H9 (cell line): Measurements from ENCODE around the gene ZDHHC17. TPM values are rescaled to one million over a fixed set of nuclear protein-coding genes. Genes with fewer than 3 reads are reported as not detected.

Source experiments
- DNase-seq: peaks from one replicate; pipeline ENCODE4 v3.0.0-alpha.2; 2017
- H2AFZ ChIP-seq: one replicate; pipeline ENCODE4 v1.6.1; 2013; ENCODE audit warnings: mild to moderate bottlenecking, low read length, control low read depth, moderate library complexity
- H2AK5ac ChIP-seq: 2 replicates; pipeline ENCODE4 v1.6.1; 2013; ENCODE audit warnings: low read length, control low read depth, mixed read lengths; ENCODE audit not compliant: insufficient read length
- H2BK120ac ChIP-seq: one replicate; pipeline ENCODE4 v1.6.1; 2013; ENCODE audit warnings: low read depth, mild to moderate bottlenecking, low read length, control low read depth, inconsistent platforms; ENCODE audit not compliant: poor library complexity, severe bottlenecking
- H2BK12ac ChIP-seq: 2 replicates; pipeline ENCODE4 v1.6.1; 2013; ENCODE audit warnings: low read length, control low read depth, mixed read lengths, low read depth; ENCODE audit not compliant: insufficient read length
- H2BK15ac ChIP-seq: 2 replicates; pipeline ENCODE4 v1.6.1; 2013; ENCODE audit warnings: low read depth, low read length, control low read depth
- H2BK20ac ChIP-seq: one replicate; pipeline ENCODE4 v1.6.1; 2013; ENCODE audit warnings: low read depth, mild to moderate bottlenecking, low read length, control low read depth, inconsistent platforms; ENCODE audit not compliant: poor library complexity, severe bottlenecking
- H2BK5ac ChIP-seq: 2 replicates; pipeline ENCODE4 v1.6.1; 2013; ENCODE audit warnings: low read length, control low read depth, mixed read lengths; ENCODE audit not compliant: insufficient read length
- H3K14ac ChIP-seq: 2 replicates; pipeline ENCODE4 v1.6.1; 2013; ENCODE audit warnings: low read length, control low read depth; ENCODE audit not compliant: insufficient read depth
- H3K18ac ChIP-seq: 2 replicates; pipeline ENCODE4 v1.6.1; 2013; ENCODE audit warnings: low read depth, mild to moderate bottlenecking, mixed read lengths, low read length, control low read depth; ENCODE audit not compliant: insufficient read length
- H3K23ac ChIP-seq: 2 replicates; pipeline ENCODE4 v1.6.1; 2013; ENCODE audit warnings: low read length, control low read depth, mixed read lengths, low read depth; ENCODE audit not compliant: insufficient read length
- H3K23me2 ChIP-seq: 2 replicates; pipeline ENCODE4 v1.6.1; 2013; ENCODE audit warnings: low read depth, mild to moderate bottlenecking, mixed read lengths, low read length, control low read depth; ENCODE audit not compliant: insufficient read length, poor library complexity, severe bottlenecking
- H3K27ac ChIP-seq: 2 replicates; pipeline ENCODE4 v1.5.1; 2013; ENCODE audit warnings: low read length, control low read depth, mixed read lengths, low read depth; ENCODE audit not compliant: insufficient read length
- H3K27me3 ChIP-seq: 2 replicates; pipeline ENCODE4 v1.6.1; 2013; ENCODE audit warnings: low read length, control low read depth, inconsistent platforms; ENCODE audit not compliant: insufficient read depth
- H3K4ac ChIP-seq: 2 replicates; pipeline ENCODE4 v1.6.1; 2013; ENCODE audit warnings: low read depth, mild to moderate bottlenecking, control low read depth, inconsistent platforms, low read length, moderate library complexity
- H3K4me1 ChIP-seq: 2 replicates; pipeline ENCODE4 v1.6.1; 2013; ENCODE audit warnings: low read length, control low read depth, inconsistent platforms; ENCODE audit not compliant: insufficient read depth
- H3K4me2 ChIP-seq: 2 replicates; pipeline ENCODE4 v1.6.1; 2013; ENCODE audit warnings: low read length, control low read depth, mixed read lengths; ENCODE audit not compliant: insufficient read length, insufficient read depth
- H3K56ac ChIP-seq: 2 replicates; pipeline ENCODE4 v1.6.1; 2013; ENCODE audit warnings: low read depth, mild to moderate bottlenecking, mixed read lengths, low read length, control low read depth; ENCODE audit not compliant: insufficient read length
- H3K79me1 ChIP-seq: 2 replicates; pipeline ENCODE4 v1.6.1; 2013; ENCODE audit warnings: low read depth, mild to moderate bottlenecking, moderate library complexity, low read length, control low read depth, inconsistent platforms; ENCODE audit not compliant: insufficient read depth, poor library complexity, severe bottlenecking
- H3K79me2 ChIP-seq: 2 replicates; pipeline ENCODE4 v1.6.1; 2013; ENCODE audit warnings: low read length, control low read depth, inconsistent platforms; ENCODE audit not compliant: insufficient read depth
- H3K9ac ChIP-seq: 2 replicates; pipeline ENCODE4 v1.6.1; 2013; ENCODE audit warnings: low read length, control low read depth, mixed read lengths; ENCODE audit not compliant: insufficient read length; ENCODE audit errors: extremely low read depth
- H3K9me3 ChIP-seq: one replicate; pipeline ENCODE4 v1.6.1; 2013; ENCODE audit warnings: low read depth, low read length, inconsistent platforms; ENCODE audit not compliant: control insufficient read depth
- H3T11ph ChIP-seq: one replicate; pipeline ENCODE4 v1.6.1; 2013; ENCODE audit warnings: mild to moderate bottlenecking, low read length, control low read depth, inconsistent platforms
- H4K20me1 ChIP-seq: one replicate; pipeline ENCODE4 v1.6.1; 2013; ENCODE audit not compliant: control insufficient read depth, insufficient read length, insufficient read depth
- H4K5ac ChIP-seq: 2 replicates; pipeline ENCODE4 v1.6.1; 2013; ENCODE audit warnings: low read depth, mild to moderate bottlenecking, mixed read lengths, low read length, control low read depth; ENCODE audit not compliant: insufficient read length
- H4K8ac ChIP-seq: replicated peaks from 2 replicates; pipeline ENCODE4 v1.6.1; 2013; ENCODE audit warnings: low read length, control low read depth, mixed read lengths, low read depth; ENCODE audit not compliant: insufficient read length
- H4K91ac ChIP-seq: 2 replicates; pipeline ENCODE4 v1.6.1; 2013; ENCODE audit warnings: low read depth, mild to moderate bottlenecking, moderate library complexity, mixed read lengths, low read length, control low read depth; ENCODE audit not compliant: insufficient read length
- H3K27ac Mint-ChIP-seq, 3 experiments: 2 replicates in 2 of 3; 3 replicates in 1 of 3; pipeline ENCODE4 v1.8.0; 2020 to 2021; ENCODE audit warnings: mixed read lengths in 3 of 3, mild to moderate bottlenecking in 1 of 3, moderate library complexity in 1 of 3
- H3K27me3 Mint-ChIP-seq: 2 replicates; pipeline ENCODE4 v1.8.0; 2021; ENCODE audit warnings: low read depth, mild to moderate bottlenecking, moderate library complexity, mixed read lengths
- H3K36me3 Mint-ChIP-seq, 3 experiments: 2 replicates in 2 of 3; 3 replicates in 1 of 3; pipeline ENCODE4 v1.8.0; 2020 to 2021; ENCODE audit warnings: low read depth in 3 of 3, mixed read lengths in 3 of 3; ENCODE audit not compliant: insufficient read depth in 1 of 3
- H3K4me1 Mint-ChIP-seq, 2 experiments: 2 replicates each; pipeline ENCODE4 v1.8.0; 2020; ENCODE audit warnings: mixed read lengths in 2 of 2
- H3K4me3 Mint-ChIP-seq, 2 experiments: 2 replicates in 1 of 2; 3 replicates in 1 of 2; pipeline ENCODE4 v1.8.0; 2020 to 2021; ENCODE audit warnings: mild to moderate bottlenecking in 2 of 2, mixed read lengths in 2 of 2, moderate library complexity in 1 of 2
- H3K9me3 Mint-ChIP-seq, 2 experiments: 2 replicates in 1 of 2; 3 replicates in 1 of 2; pipeline ENCODE4 v1.8.0; 2020; ENCODE audit warnings: mild to moderate bottlenecking in 2 of 2, mixed read lengths in 2 of 2, moderate library complexity in 1 of 2
- CTCF ChIP-seq: fragments of 200-600 bp; sonication (generic); conservative IDR thresholded peaks from 3 replicates; pipeline ENCODE4 v1.8.0; 2021; ENCODE audit warnings: antibody characterized with exemption, mild to moderate bottlenecking
- WGBS: extraction: QIAGEN DNeasy Blood & Tissue Kit; methylation state at CpG from one replicate; pipeline ENCODE4 v1.1.7; 2013; ENCODE audit warnings: missing lambda C conversion rate, low lambda C conversion rate, mixed read lengths; ENCODE audit not compliant: insufficient read length; ENCODE audit errors: extremely low coverage; 5-methylcytosine and 5-hydroxymethylcytosine counted together
- total RNA-seq: library from RNA; stranded (reverse); gene quantifications from 2 replicates; pipeline ENCODE4 v1.2.1, GENCODE V29; 2021

The ZDHHC17 gene
- total RNA-seq, 1 experiment from 2014 or later: 32.6 TPM

GRCh38 chr12:76901628-76902380, 137.9 kb downstream of the ZDHHC17 start:
- Histone ChIP-seq H3K27ac (no peak overlapping the region), H2BK120ac (no peak overlapping the region), H3K23me2 (no peaks in the 10 kb centered on the region), H3K56ac (no peak overlapping the region), H2BK20ac (no peak overlapping the region), H3K79me2 (no peaks in the 10 kb centered on the region), H2AK5ac (no peak overlapping the region), H3T11ph (no peak overlapping the region), H3K14ac (no peak overlapping the region), H3K9me3 (no peaks in the 10 kb centered on the region), H3K4me2 (no peak overlapping the region), H3K4ac (no peak overlapping the region), H2BK15ac (no peak overlapping the region), H4K20me1 (no peaks in the 10 kb centered on the region), H2BK5ac (no peak overlapping the region), H2BK12ac (no peak overlapping the region), H4K8ac (no peak overlapping the region), H4K91ac (no peak overlapping the region), H3K79me1 (no peaks in the 10 kb centered on the region), H3K27me3 (no peaks in the 10 kb centered on the region), H3K23ac (no peak overlapping the region), H2AFZ (no peak overlapping the region), H3K4me1 (no peaks in the 10 kb centered on the region; the same call in 1 of the 2 replicates), H3K18ac (no peak overlapping the region), H3K9ac (no peak overlapping the region), H4K5ac (no peak overlapping the region)
- WGBS: no CpG with 5 or more reads among the region's 4 CpGs
- no peaks in the 10 kb centered on the region for H3K9me3 Mint-ChIP-seq
- H3K36me3 Mint-ChIP-seq: peaks cover 0 to 4% (median 3%) of the 10 kb centered on the region in 3 experiments; a peak in 3 of 7 replicates
- H3K27ac Mint-ChIP-seq: no peak overlapping the region
- TF ChIP-seq CTCF: no peak
- peaks cover 9 to 17% of the 10 kb centered on the region in 2 experiments for H3K4me1 Mint-ChIP-seq
- no peaks in the 10 kb centered on the region for H3K27me3 Mint-ChIP-seq
- DNase-seq: no peak
- no peak overlapping the region for H3K4me3 Mint-ChIP-seq

Other genes starting within 250 kb of the ZDHHC17 start
- 60.6 and 61.2 TPM in 2 replicates for gene OSBPL8, start 204.3 kb upstream of the ZDHHC17 start, total RNA-seq
- 156 and 158 TPM in 2 replicates for gene CSRP2, start 114.9 kb downstream of the ZDHHC17 start, total RNA-seq